GM12878 (cell line): Measurements from ENCODE around the gene MLLT3. TPM values are rescaled to one million over a fixed set of nuclear protein-coding genes. Genes with fewer than 3 reads are reported as not detected.

ENCODE experiments used
- ATAC-seq: fragments of 200-7000 bp; cut with Tn5 transposase; 3 replicates; pipeline ENCODE4 v1.9.1; 2020; ENCODE audit warnings: mild to moderate bottlenecking, moderate library complexity
- BruUV-seq: library from RNA; stranded (reverse); fragments of 400-500 nt; replicated peaks from 2 replicates; lab custom pipeline; 2021; lab: Mats Ljungman, UMichigan
- CTCF ChIA-PET: fragments of 300-600 bp; sonication (Branson Sonifier 250); formaldehyde crosslinking; extraction: SDS; loops from one replicate; lab custom pipeline; 2021; ENCODE audit warnings: inconsistent platforms; lab: Yijun Ruan, JAX
- POLR2A ChIA-PET: fragments of 350-600 bp; formaldehyde crosslinking; extraction: SDS; loops from one replicate; lab custom pipeline; 2021; ENCODE audit warnings: inconsistent platforms; lab: Charles Lee
- RAD21 ChIA-PET: fragments of 300-600 bp; sonication (Branson Sonifier 250); formaldehyde crosslinking; loops from one replicate; lab custom pipeline; 2023; ENCODE audit warnings: antibody characterized with exemption; ENCODE audit not compliant: unreplicated experiment; lab: Charles Lee
- SMC1A ChIA-PET: fragments of 300-600 bp; sonication (Branson Sonifier 250); formaldehyde crosslinking; loops from one replicate; lab custom pipeline; 2023; ENCODE audit not compliant: unreplicated experiment, uncharacterized antibody; lab: Charles Lee
- DNase-seq: peaks from one replicate; pipeline ENCODE4 v3.0.0-alpha.2; 2011; ENCODE audit warnings: low read depth, low spot score
- FAIRE-seq: peaks from 3 replicates; lab custom pipeline; 2011; peaks lifted over from hg19 to GRCh38; lab: Jason Lieb, UNC
- H2AFZ ChIP-seq: 2 replicates; pipeline ENCODE4 v1.6.0; 2011; ENCODE audit warnings: low read depth, low read length, control low read depth; ENCODE audit not compliant: control insufficient read depth
- H3K27ac ChIP-seq: 2 replicates; pipeline ENCODE4 v1.5.1; 2011; ENCODE audit warnings: control low read depth; ENCODE audit not compliant: control insufficient read depth, insufficient read depth
- H3K27me3 ChIP-seq, 2 experiments: replicated peaks in 1 of 2; 2 replicates each; pipeline versions ENCODE4 v1.6.0 to v1.6.1; 2011; ENCODE audit warnings: low read length in 1 of 2; ENCODE audit not compliant: control insufficient read depth in 2 of 2, insufficient read depth in 2 of 2
- H3K36me3 ChIP-seq, 2 experiments: 2 replicates each; pipeline ENCODE4 v1.5.1; 2011; ENCODE audit warnings: low read length in 1 of 2; ENCODE audit not compliant: control insufficient read depth in 2 of 2, insufficient read depth in 2 of 2
- H3K4me1 ChIP-seq: 2 replicates; pipeline ENCODE4 v1.6.1; 2011; ENCODE audit warnings: mild to moderate bottlenecking, low read length, moderate library complexity, mixed read lengths; ENCODE audit not compliant: control insufficient read depth, insufficient read depth
- H3K4me2 ChIP-seq: 2 replicates; pipeline ENCODE4 v1.6.0; 2011; ENCODE audit warnings: control low read depth; ENCODE audit not compliant: control insufficient read depth, insufficient read depth
- H3K4me3 ChIP-seq: fragments of 200-600 bp; sonication (generic); 2 replicates; pipeline ENCODE4 v1.5.1; 2016
- H3K79me2 ChIP-seq: 2 replicates; pipeline ENCODE4 v1.6.0; 2011; ENCODE audit warnings: low read length; ENCODE audit not compliant: control insufficient read depth, insufficient read depth
- H3K9ac ChIP-seq: 2 replicates; pipeline ENCODE4 v1.8.0; 2011; ENCODE audit warnings: low read length, control low read depth, mixed read lengths; ENCODE audit not compliant: control insufficient read depth, insufficient read depth
- H3K9me3 ChIP-seq: replicated peaks from 3 replicates; pipeline ENCODE4 v1.5.1; 2011; ENCODE audit warnings: mild to moderate bottlenecking, low read length; ENCODE audit not compliant: control insufficient read depth, insufficient read depth
- H4K20me1 ChIP-seq: 2 replicates; pipeline ENCODE4 v1.6.0; 2011; ENCODE audit not compliant: control insufficient read depth, insufficient read depth
- BCL3 ChIP-seq: IDR thresholded peaks from 2 replicates; pipeline ENCODE4 v1.6.1; 2011; ENCODE audit warnings: borderline replicate concordance, low read depth, mild to moderate bottlenecking, moderate library complexity, low read length; ENCODE audit not compliant: insufficient read depth, poor library complexity, severe bottlenecking
- CUX1 ChIP-seq: IDR thresholded peaks from 2 replicates; pipeline ENCODE4 v1.6.1; 2012; ENCODE audit warnings: improper control_type of control experiment, low read depth, low read length; ENCODE audit not compliant: insufficient replicate concordance
- FOXK2 ChIP-seq: fragments of 450-650 bp; IDR thresholded peaks from 2 replicates; pipeline ENCODE4 v1.6.1; 2017; ENCODE audit warnings: mild to moderate bottlenecking, moderate library complexity
- HCFC1 ChIP-seq: fragments of 150-350 bp; IDR thresholded peaks from 2 replicates; pipeline ENCODE4 v1.6.1; 2014; ENCODE audit warnings: low read length
- HDGF ChIP-seq: fragments of 450-650 bp; IDR thresholded peaks from 2 replicates; pipeline ENCODE4 v1.6.1; 2016; ENCODE audit warnings: antibody characterized with exemption
- IRF4 ChIP-seq: IDR thresholded peaks from 2 replicates; pipeline ENCODE4 v1.6.1; 2011; ENCODE audit warnings: low read depth, low read length
- PAX5 ChIP-seq: IDR thresholded peaks from 2 replicates; pipeline ENCODE4 v1.6.1; 2011; ENCODE audit warnings: low read depth, low read length, borderline replicate concordance
- RFX5 ChIP-seq: IDR thresholded peaks from 2 replicates; pipeline ENCODE4 v1.6.1; 2011; ENCODE audit warnings: low read depth, low read length, improper control_type of control experiment
- RUNX3 ChIP-seq: IDR thresholded peaks from 2 replicates; pipeline ENCODE4 v1.6.1; 2012; ENCODE audit warnings: low read length, inconsistent platforms
- SREBF1 ChIP-seq: IDR thresholded peaks from 2 replicates; pipeline ENCODE4 v1.6.1; 2012; ENCODE audit warnings: mild to moderate bottlenecking, low read length
- SRF ChIP-seq, 2 experiments: IDR thresholded peaks; 2 replicates each; pipeline ENCODE4 v1.6.1; 2011; ENCODE audit warnings: low read depth in 2 of 2, low read length in 2 of 2, mild to moderate bottlenecking in 1 of 2, moderate library complexity in 1 of 2
- SUPT20H ChIP-seq: IDR thresholded peaks from 2 replicates; pipeline ENCODE4 v1.6.1; 2011; ENCODE audit warnings: low read depth, mild to moderate bottlenecking, low read length, moderate library complexity, borderline replicate concordance; ENCODE audit not compliant: control insufficient read depth
- TAF1 ChIP-seq: IDR thresholded peaks from 2 replicates; pipeline ENCODE4 v1.6.1; 2011; ENCODE audit warnings: mild to moderate bottlenecking, low read depth, low read length, borderline replicate concordance
- TCF3 ChIP-seq: IDR thresholded peaks from 2 replicates; pipeline ENCODE4 v1.6.1; 2012; ENCODE audit warnings: low read depth, mild to moderate bottlenecking, low read length, borderline replicate concordance; ENCODE audit not compliant: insufficient read depth
- ZNF207 ChIP-seq: fragments of 450-650 bp; IDR thresholded peaks from 2 replicates; pipeline ENCODE4 v1.6.1; 2014; ENCODE audit warnings: antibody characterized with exemption, mild to moderate bottlenecking, borderline replicate concordance
- ZNF24 ChIP-seq: fragments of 450-650 bp; IDR thresholded peaks from 2 replicates; pipeline ENCODE4 v1.6.1; 2017; ENCODE audit warnings: antibody characterized with exemption, mild to moderate bottlenecking
- WGBS: methylation state at CpG from one replicate; pipeline ENCODE4 v1.1.6; 2016; ENCODE audit warnings: low lambda C conversion rate; ENCODE audit not compliant: insufficient replicate concordance, insufficient coverage; ENCODE audit errors: missing lambda C conversion rate; 5-methylcytosine and 5-hydroxymethylcytosine counted together
- in situ Hi-C: fragments of 300-500 bp; cut with MboI; formaldehyde crosslinking; loops from 9 replicates; pipeline ENCODE4 v1.14.3; 2018; ENCODE audit warnings: mixed read lengths
- intact Hi-C: fragments of 100-400 bp; cut with micrococcal nuclease; formaldehyde crosslinking; loops from one replicate; pipeline ENCODE4 v1.14.2; 2022; ENCODE audit not compliant: unreplicated experiment
- polyA plus RNA-seq, 11 experiments: library from polyadenylated mRNA; depleted of rRNA in 4 of 11; unstranded in 6 of 11; stranded (reverse) in 5 of 11; fragments of >200 nt; fragmentation: Nextera tagmentation in 4 of 11; fragmentation: Illumina TruSeq in 1 of 11; extraction: Ambion mirVana in 4 of 11; extraction: Trizol in 1 of 11; gene quantifications; 1 replicate in 1 of 11; 2 replicates in 10 of 11; pipeline versions ENCODE4 v1.2.1 to v1.2.3, GENCODE V29; 2011 to 2016; ENCODE audit warnings: inconsistent platforms in 2 of 11, missing spikeins in 2 of 11, low read depth in 1 of 11
- total RNA-seq, 4 experiments: library from RNA; depleted of rRNA in 3 of 4; stranded (reverse); fragments of >200 nt in 3 of 4; fragmentation: Illumina TruSeq in 1 of 4; extraction: Trizol in 1 of 4; gene quantifications; 2 replicates each; pipeline versions ENCODE4 v1.2.1 to v1.2.3, GENCODE V29; 2013 to 2021

MLLT3 gene
- total and polyA plus RNA-seq, 10 of the 15 experiments (the other 5 are each of a cell fraction or from before 2014, with no cell fraction given) = 17.7 to 72.3 (median 35.6) TPM

GRCh38 chr9:20650313-20650712 lies 28.0 kb upstream of the MLLT3 start:
- FAIRE-seq = no peak
- H3K4me1 ChIP-seq = no peaks in the 10 kb centered on the region
- H4K20me1 ChIP-seq = no peaks in the 10 kb centered on the region
- BruUV-seq = no TSS peak
- no peak overlapping the region for H3K4me2 ChIP-seq
- no peak for DNase-seq
- ChIA-PET RAD21 (interaction anchor here (4.0 kb wide), 1 partner anchor 10 kb away, joined by 19 read pairs; no protein-coding TSS in a partner anchor), CTCF (interaction anchor here (1.7 kb wide), 1 partner anchor 9 kb away, joined by 8 read pairs; no protein-coding TSS in a partner anchor), SMC1A (interaction anchor here (1.0 to 5.6 kb wide), 5 partner anchors 9 to 34 kb away, joined by 3 to 50 read pairs (median 6); partner anchors contain the start of gene FOCAD), POLR2A (no interaction called here)
- no peak for ATAC-seq
- no peak overlapping the region for H2AFZ ChIP-seq
- H3K9me3 ChIP-seq = no peaks in the 10 kb centered on the region
- in situ Hi-C loops = no loop called here
- intact Hi-C loops = no loop called here
- H3K36me3 ChIP-seq = no peaks in the 10 kb centered on the region
- WGBS = 82% methylated on average over 4 of the region's 4 CpGs
- H3K27ac ChIP-seq = no peak overlapping the region
- H3K4me3 ChIP-seq = no peak overlapping the region
- H3K9ac ChIP-seq = no peak overlapping the region
- no peaks in the 10 kb centered on the region for H3K79me2 ChIP-seq
- H3K27me3 ChIP-seq = no peaks in the 10 kb centered on the region
- TF ChIP-seq IRF4 (no peak), TAF1 (no peak), TCF3 (no peak), PAX5 (no peak), SREBF1 (no peak), SRF (IDR thresholded peaks at IDR 0.05; ENCODE audit: low read depth in 2 of 2, low read length in 2 of 2) (no peak), ZNF207 (no peak), BCL3 (no peak), HDGF (no peak), FOXK2 (no peak), ZNF24 (no peak), RFX5 (no peak), SUPT20H (no peak), CUX1 (no peak), HCFC1 (no peak), RUNX3 (no peak)
